CD4-positive, alpha-beta memory T cell (primary cell): ENCODE results near the gene PIK3R4. TPM values are rescaled to one million over a fixed set of nuclear protein-coding genes. Genes with fewer than 3 reads are reported as not detected.

Source experiments
- CTCF ChIA-PET: fragments of 350-600 bp; sonication (Branson Sonifier 250); formaldehyde crosslinking; loops from one replicate; lab custom pipeline; 2021; ENCODE audit warnings: inconsistent platforms; ENCODE audit not compliant: partially characterized antibody; lab: Charles Lee
- POLR2A ChIA-PET: fragments of 350-600 bp; sonication (Branson Sonifier 250); formaldehyde crosslinking; loops from one replicate; lab custom pipeline; 2021; ENCODE audit not compliant: partially characterized antibody; lab: Charles Lee
- DNase-seq, 5 donors: peaks; one replicate each; pipeline versions ENCODE4 v3.0.0 to v3.0.0-alpha.2; 2020 to 2022; ENCODE audit warnings: mixed read lengths in 1 of 5
- H3K27ac ChIP-seq: one replicate; pipeline ENCODE4 v1.7.0; 2013; ENCODE audit warnings: low read depth, low read length
- H3K27me3 ChIP-seq: 2 replicates; pipeline ENCODE4 v1.7.0; 2013; ENCODE audit warnings: mild to moderate bottlenecking, low read length, moderate library complexity; ENCODE audit not compliant: insufficient read depth
- H3K36me3 ChIP-seq: 2 replicates; pipeline ENCODE4 v1.7.0; 2013; ENCODE audit warnings: mild to moderate bottlenecking, low read length, moderate library complexity; ENCODE audit not compliant: insufficient read depth
- H3K4me1 ChIP-seq: 2 replicates; pipeline ENCODE4 v1.7.0; 2013; ENCODE audit warnings: mild to moderate bottlenecking, low read length, moderate library complexity; ENCODE audit not compliant: insufficient read depth
- H3K4me3 ChIP-seq, 2 donors: one replicate each; pipeline ENCODE4 v1.7.0; 2013; ENCODE audit warnings: low read length in 2 of 2, mild to moderate bottlenecking in 1 of 2
- H3K9me3 ChIP-seq, 2 donors: one replicate each; pipeline ENCODE4 v1.7.0; 2013; ENCODE audit warnings: low read length in 2 of 2, control low read depth in 1 of 2; ENCODE audit not compliant: control insufficient read depth in 1 of 2
- H3K27ac Mint-ChIP-seq, 7 donors: one replicate each; pipeline ENCODE4 v1.8.0; 2020 to 2021; ENCODE audit warnings: mixed read lengths in 7 of 7, mild to moderate bottlenecking in 6 of 7, inconsistent platforms in 3 of 7, moderate library complexity in 3 of 7
- H3K27me3 Mint-ChIP-seq, 2 donors: one replicate each; pipeline ENCODE4 v1.8.0; 2020 to 2021; ENCODE audit warnings: mixed read lengths in 2 of 2
- H3K36me3 Mint-ChIP-seq, 2 donors: one replicate each; pipeline ENCODE4 v1.8.0; 2020 to 2021; ENCODE audit warnings: mixed read lengths in 2 of 2, inconsistent platforms in 1 of 2, mild to moderate bottlenecking in 1 of 2
- H3K4me1 Mint-ChIP-seq, 4 donors: one replicate each; pipeline ENCODE4 v1.8.0; 2020 to 2021; ENCODE audit warnings: mixed read lengths in 4 of 4, mild to moderate bottlenecking in 1 of 4
- H3K4me3 Mint-ChIP-seq, 8 donors: one replicate each; pipeline ENCODE4 v1.8.0; 2020 to 2021; ENCODE audit warnings: mixed read lengths in 8 of 8, mild to moderate bottlenecking in 7 of 8, moderate library complexity in 6 of 8, inconsistent platforms in 3 of 8
- H3K9me3 Mint-ChIP-seq, 8 donors: one replicate each; pipeline ENCODE4 v1.8.0; 2020 to 2021; ENCODE audit warnings: mixed read lengths in 8 of 8, mild to moderate bottlenecking in 5 of 8, inconsistent platforms in 3 of 8, moderate library complexity in 1 of 8
- intact Hi-C: fragments of 100-400 bp; cut with micrococcal nuclease; formaldehyde crosslinking; loops from one replicate; pipeline ENCODE4 v1.15.1; 2023
- polyA plus RNA-seq, 2 donors: library from polyadenylated mRNA; unstranded; fragments of 300-500 nt; fragmentation: Illumina TruSeq; gene quantifications; one replicate each; pipeline ENCODE4 v1.2.3, GENCODE V29; 2021
- total RNA-seq, 2 experiments: library from RNA; stranded (reverse); gene quantifications; one replicate each; pipeline ENCODE4 v1.2.3, GENCODE V29; 2021

Gene PIK3R4
- total and polyA plus RNA-seq, 4 experiments from 2014 or later = 18.7 to 33.2 (median 31.0) TPM

DNA sequence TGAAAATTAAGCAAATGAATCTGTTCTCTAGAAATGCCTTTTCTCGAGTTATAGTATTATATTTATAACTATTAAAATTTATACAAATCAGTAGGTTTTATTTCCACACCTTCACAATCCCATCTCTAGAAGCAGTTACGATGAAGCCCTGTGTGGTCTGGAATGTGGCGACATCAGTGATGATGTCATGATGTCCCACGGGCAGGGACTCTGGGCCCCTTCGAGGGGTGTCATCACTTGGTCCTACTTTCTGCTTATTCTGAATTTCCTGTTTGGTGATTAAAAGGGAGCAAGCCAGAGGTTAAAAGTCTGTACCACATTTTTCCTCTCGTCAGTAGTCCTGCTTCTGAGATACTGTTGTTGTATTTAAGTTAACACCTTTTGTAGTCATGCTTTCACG is 67.4 kb downstream of the PIK3R4 start:
- no peaks in the 10 kb centered on the region for H3K4me1 Mint-ChIP-seq
- ChIA-PET POLR2A (no interaction called here), CTCF (no interaction called here)
- H3K27ac Mint-ChIP-seq = no peak overlapping the region
- H3K36me3 Mint-ChIP-seq = peaks cover 70 to 76% of the 10 kb centered on the region in 2 donors
- no peak for DNase-seq
- intact Hi-C loops = no loop called here
- H3K4me3 ChIP-seq = no peak overlapping the region
- no peaks in the 10 kb centered on the region for H3K4me1 ChIP-seq
- no peaks in the 10 kb centered on the region for H3K9me3 ChIP-seq
- no peaks in the 10 kb centered on the region for H3K9me3 Mint-ChIP-seq
- H3K27me3 ChIP-seq = no peaks in the 10 kb centered on the region
- no peak overlapping the region for H3K4me3 Mint-ChIP-seq
- no peak overlapping the region for H3K27ac ChIP-seq
- peaks cover 44% of the 10 kb centered on the region for H3K36me3 ChIP-seq
- H3K27me3 Mint-ChIP-seq = no peaks in the 10 kb centered on the region

- no peak overlapping the region for H3K27ac ChIP-seq
- Mint-ChIP-seq H3K27me3 (no peaks in the 10 kb centered on the region), H3K27ac (no peak overlapping the region), H3K9me3 (no peaks in the 10 kb centered on the region), H3K36me3 (peaks cover 60 to 65% of the 10 kb centered on the region in 2 donors), H3K4me1 (no peaks in the 10 kb centered on the region), H3K4me3 (no peak overlapping the region)
- H3K4me3 ChIP-seq = no peak overlapping the region
- intact Hi-C loops = no loop called here
- no peaks in the 10 kb centered on the region for H3K9me3 ChIP-seq
- ChIA-PET POLR2A (no interaction called here), CTCF (no interaction called here)
- peaks cover 26% of the 10 kb centered on the region for H3K36me3 ChIP-seq
- no peaks in the 10 kb centered on the region for H3K27me3 ChIP-seq
- DNase-seq = no peak
- no peaks in the 10 kb centered on the region for H3K4me1 ChIP-seq
Observed at GRCh38 chr3:130677343-130677742, 69.3 kb downstream of the PIK3R4 start.

DNA sequence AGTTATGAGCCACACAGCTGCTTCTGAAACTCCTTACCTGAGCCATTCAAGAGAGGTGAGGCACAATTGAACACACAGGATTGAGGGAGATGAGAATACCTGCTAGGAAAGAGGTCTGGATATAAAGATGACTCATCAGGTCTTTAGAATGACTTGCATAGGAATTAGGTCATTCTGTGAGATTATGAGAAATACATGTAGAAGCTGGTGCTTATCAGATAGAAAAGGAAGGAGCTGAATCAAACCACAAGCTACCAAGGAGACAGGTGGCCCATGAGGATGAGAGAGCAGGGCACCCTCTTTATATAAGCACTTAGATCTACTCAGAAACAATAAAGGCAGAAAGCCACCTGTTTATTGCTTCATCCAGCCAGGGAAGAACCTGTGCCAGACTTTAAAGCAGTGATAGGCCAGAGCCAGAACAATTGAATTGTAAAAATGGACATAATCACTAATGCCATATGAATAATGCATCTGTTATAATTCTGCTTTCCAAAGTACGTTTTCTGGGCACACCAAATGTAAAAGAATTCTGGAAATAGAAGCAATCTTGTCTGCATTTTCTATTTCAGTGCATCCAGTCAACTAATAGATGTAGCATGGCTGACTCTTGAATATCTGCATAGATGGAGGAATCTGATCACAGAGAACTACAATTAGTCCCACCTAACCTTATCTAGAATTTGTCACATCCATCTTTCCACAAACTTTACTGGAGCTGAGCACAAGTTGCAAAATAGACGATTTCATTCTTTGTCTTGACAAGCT is 74.9 kb downstream of the PIK3R4 start:
- H3K27ac Mint-ChIP-seq = no peak overlapping the region
- no peaks in the 10 kb centered on the region for H3K36me3 ChIP-seq

DNA sequence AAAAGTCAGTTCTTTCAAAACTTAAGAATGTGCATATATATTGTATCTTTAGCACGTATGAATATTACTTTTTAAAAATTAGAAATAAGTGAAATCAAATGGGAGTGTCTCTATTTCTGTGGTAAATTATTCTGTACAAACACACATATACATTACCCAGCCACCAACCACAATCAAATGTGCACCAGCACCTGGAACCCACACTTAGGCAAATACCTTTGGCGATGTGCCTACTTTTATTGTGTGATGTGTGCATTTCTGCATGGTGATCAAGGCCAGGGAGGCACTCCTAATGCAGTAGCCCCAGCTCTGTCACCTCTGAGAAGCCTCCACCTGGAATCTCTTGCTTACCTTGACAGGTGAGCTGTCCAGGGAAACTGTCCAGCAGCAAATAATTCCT is 76.9 kb downstream of the PIK3R4 start:
- Histone ChIP-seq H3K9me3 (no peaks in the 10 kb centered on the region), H3K36me3 (no peaks in the 10 kb centered on the region), H3K27ac (no peak overlapping the region), H3K27me3 (no peaks in the 10 kb centered on the region), H3K4me3 (no peak overlapping the region), H3K4me1 (no peaks in the 10 kb centered on the region)
- DNase-seq = no peak
- Mint-ChIP-seq H3K4me3 (no peak overlapping the region), H3K27me3 (no peaks in the 10 kb centered on the region), H3K9me3 (no peaks in the 10 kb centered on the region), H3K4me1 (no peaks in the 10 kb centered on the region), H3K36me3 (peaks cover 32 to 44% of the 10 kb centered on the region in 2 donors), H3K27ac (no peak overlapping the region)
- ChIA-PET POLR2A (interaction anchor here (1.1 kb wide), 1 partner anchor 12 kb away, joined by 3 read pairs; no protein-coding TSS in a partner anchor), CTCF (no interaction called here)
- intact Hi-C loops = no loop called here

More for the DNA sequence above, 74.9 kb downstream of the PIK3R4 start:
- intact Hi-C loops = no loop called here
- no peak for DNase-seq
- Histone ChIP-seq H3K27ac (no peak overlapping the region), H3K27me3 (no peaks in the 10 kb centered on the region), H3K4me1 (no peaks in the 10 kb centered on the region), H3K4me3 (no peak overlapping the region), H3K9me3 (no peaks in the 10 kb centered on the region)
- Mint-ChIP-seq H3K9me3 (no peaks in the 10 kb centered on the region), H3K4me3 (peak overlapping the region in 1 of 8 donors; percentile 18), H3K4me1 (no peaks in the 10 kb centered on the region), H3K36me3 (peaks cover 43 to 46% of the 10 kb centered on the region in 2 donors), H3K27me3 (no peaks in the 10 kb centered on the region)
- POLR2A ChIA-PET = no interaction called here
- CTCF ChIA-PET = no interaction called here

- Histone ChIP-seq H3K27me3 (no peaks in the 10 kb centered on the region), H3K9me3 (no peaks in the 10 kb centered on the region), H3K27ac (no peak overlapping the region), H3K4me3 (no peak overlapping the region), H3K36me3 (no peaks in the 10 kb centered on the region), H3K4me1 (no peaks in the 10 kb centered on the region)
- H3K27me3 Mint-ChIP-seq = no peaks in the 10 kb centered on the region
- no peak overlapping the region for H3K4me3 Mint-ChIP-seq
- H3K36me3 Mint-ChIP-seq = peaks cover 10 to 37% of the 10 kb centered on the region in 2 donors
- DNase-seq = no peak
- intact Hi-C loops = no loop called here
- ChIA-PET CTCF (no interaction called here), POLR2A (no interaction called here)
- no peaks in the 10 kb centered on the region for H3K9me3 Mint-ChIP-seq
- H3K27ac Mint-ChIP-seq = no peak overlapping the region
- no peaks in the 10 kb centered on the region for H3K4me1 Mint-ChIP-seq
Observed at GRCh38 chr3:130663092-130663491, 83.5 kb downstream of the PIK3R4 start.

- intact Hi-C loops = no loop called here
Observed at GRCh38 chr3:130662501-130662996, 84.1 kb downstream of the PIK3R4 start.

DNA sequence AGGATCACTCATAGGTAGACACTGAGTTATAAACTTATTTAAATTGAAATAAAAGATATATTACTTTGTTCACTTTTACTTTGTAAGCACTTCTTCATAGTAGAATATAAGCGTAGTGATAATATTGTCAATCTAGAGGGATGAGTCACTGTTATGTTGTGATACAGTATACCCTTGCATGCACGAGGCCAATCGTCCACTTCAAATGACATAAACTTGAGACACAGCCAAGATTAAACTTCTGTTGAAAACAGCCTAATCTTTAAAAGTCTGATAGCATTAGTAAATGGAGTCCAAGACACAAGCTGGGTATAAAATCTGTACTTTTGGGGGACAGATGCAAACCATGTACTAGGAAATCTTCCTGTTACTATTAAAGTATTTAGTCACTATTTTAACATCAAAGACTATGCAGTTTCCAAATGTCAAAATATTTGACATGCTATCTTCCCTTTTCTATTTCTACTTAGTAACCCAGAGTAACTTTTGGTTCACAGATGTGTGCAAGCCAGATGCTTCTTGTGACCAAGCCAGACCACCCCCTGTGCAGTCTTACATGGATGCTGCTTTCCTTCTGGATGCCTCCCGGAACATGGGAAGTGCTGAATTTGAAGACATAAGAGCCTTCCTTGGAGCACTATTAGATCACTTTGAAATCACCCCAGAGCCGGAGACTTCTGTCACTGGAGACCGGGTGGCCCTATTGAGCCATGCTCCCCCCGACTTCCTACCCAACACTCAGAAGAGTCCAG is 85.3 kb downstream of the PIK3R4 start:
- no peaks in the 10 kb centered on the region for H3K27me3 Mint-ChIP-seq
- no peak overlapping the region for H3K27ac ChIP-seq
- H3K27me3 ChIP-seq = no peaks in the 10 kb centered on the region
- intact Hi-C loops = no loop called here
- H3K9me3 Mint-ChIP-seq = no peaks in the 10 kb centered on the region
- H3K4me3 Mint-ChIP-seq = no peak overlapping the region
- no peaks in the 10 kb centered on the region for H3K36me3 ChIP-seq
- H3K36me3 Mint-ChIP-seq = peaks cover 9 to 36% of the 10 kb centered on the region in 2 donors
- H3K4me3 ChIP-seq = no peak overlapping the region
- ChIA-PET POLR2A (no interaction called here), CTCF (no interaction called here)
- DNase-seq = no peak
- peak overlapping the region in 1 of 7 donors; percentile 17 for H3K27ac Mint-ChIP-seq
- H3K4me1 Mint-ChIP-seq = no peaks in the 10 kb centered on the region
- no peaks in the 10 kb centered on the region for H3K9me3 ChIP-seq
- H3K4me1 ChIP-seq = no peaks in the 10 kb centered on the region

More at GRCh38 chr3:130662501-130662996, 84.1 kb downstream of the PIK3R4 start:
- DNase-seq = no peak
- Histone ChIP-seq H3K27ac (no peak overlapping the region), H3K4me1 (no peaks in the 10 kb centered on the region), H3K9me3 (no peaks in the 10 kb centered on the region), H3K4me3 (no peak overlapping the region), H3K36me3 (no peaks in the 10 kb centered on the region), H3K27me3 (no peaks in the 10 kb centered on the region)
- ChIA-PET POLR2A (no interaction called here), CTCF (no interaction called here)
- H3K9me3 Mint-ChIP-seq = no peaks in the 10 kb centered on the region
- H3K4me3 Mint-ChIP-seq = no peak overlapping the region
- no peak overlapping the region for H3K27ac Mint-ChIP-seq
- peaks cover 10 to 39% of the 10 kb centered on the region in 2 donors for H3K36me3 Mint-ChIP-seq
- no peaks in the 10 kb centered on the region for H3K27me3 Mint-ChIP-seq
- H3K4me1 Mint-ChIP-seq = no peaks in the 10 kb centered on the region
